ENCODE results near the gene PLEKHA6.

Gene PLEKHA6

DNA sequence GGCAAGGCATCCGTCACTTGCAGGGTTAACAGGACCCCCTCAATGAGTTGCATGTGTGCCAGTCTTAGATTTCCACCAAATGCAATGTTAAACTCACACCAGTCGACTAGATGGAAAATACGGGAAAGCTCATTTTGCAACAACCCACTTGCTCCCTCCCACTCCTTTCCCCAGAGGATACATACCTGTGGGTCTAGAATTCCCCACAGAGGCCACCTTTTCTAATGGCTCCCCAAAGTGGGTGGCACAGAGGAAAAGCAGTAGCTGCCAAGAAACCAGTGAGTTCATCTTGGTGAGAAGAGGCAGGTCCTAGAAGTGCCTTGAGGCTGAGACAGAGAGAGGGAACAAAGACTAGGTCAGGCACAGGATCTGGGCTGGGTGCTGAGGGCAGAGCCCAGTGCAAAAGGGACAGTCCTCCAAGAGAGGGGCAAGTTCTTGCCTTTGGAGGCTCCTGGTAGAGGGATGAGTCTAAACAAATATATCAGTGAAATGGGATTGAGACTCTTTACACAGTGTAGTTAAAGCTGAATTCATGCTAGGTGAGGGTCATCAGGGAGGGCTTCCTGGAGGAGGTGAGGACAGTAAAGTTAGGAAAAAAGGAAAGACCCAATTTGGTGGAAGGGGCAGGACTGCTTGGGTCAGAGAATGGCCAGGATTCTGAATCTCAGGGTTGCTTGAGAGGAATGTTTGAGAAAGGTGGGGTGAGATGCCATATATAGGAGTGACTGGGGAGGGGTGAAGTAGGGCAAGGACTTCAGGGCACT is 167.0 kb downstream of the PLEKHA6 start:
- no peak for DNase-seq
- H3K9ac ChIP-seq (ENCODE audit: low read length): no peak overlapping the region
- no peak overlapping the region for H4K5ac ChIP-seq (ENCODE audit: low read length)
- H4K8ac ChIP-seq (ENCODE audit: low read depth, low read length): no peak overlapping the region
- H3K27me3 ChIP-seq (ENCODE audit: insufficient read depth, low read length, poor library complexity): peaks cover 2% of the 10 kb centered on the region
- no peaks in the 10 kb centered on the region for H3K79me1 ChIP-seq (ENCODE audit: low read length)
- no peaks in the 10 kb centered on the region for H3K4me1 ChIP-seq (ENCODE audit: control insufficient read depth, low read depth, low read length)
- no peak overlapping the region for H2BK120ac ChIP-seq (ENCODE audit: low read depth, low read length)
- H2BK5ac ChIP-seq (ENCODE audit: low read length): no peak overlapping the region
- H3K23ac ChIP-seq (ENCODE audit: low read length): no peak overlapping the region
- H3K4me3 ChIP-seq (ENCODE audit: low read length): no peak overlapping the region
- no peak overlapping the region for H3K4me2 ChIP-seq (ENCODE audit: low read length)
- no peak overlapping the region for H2BK15ac ChIP-seq (replicated peaks; ENCODE audit: low read depth)
- no peak overlapping the region for H3K4ac ChIP-seq (ENCODE audit: low read depth, low read length)
- no peak overlapping the region for H2AK5ac ChIP-seq (ENCODE audit: low read length)
- H3K27ac ChIP-seq (ENCODE audit: low read depth, low read length): no peak overlapping the region
- no peaks in the 10 kb centered on the region for H3K36me3 ChIP-seq (ENCODE audit: control insufficient read depth, insufficient read depth, low read length)
- no peak overlapping the region for H3K18ac ChIP-seq (ENCODE audit: low read length)
- no peak overlapping the region for H3K56ac ChIP-seq (ENCODE audit: low read length)
- no peaks in the 10 kb centered on the region for H3K79me2 ChIP-seq (ENCODE audit: control insufficient read depth, insufficient read depth, low read length)
- WGBS (ENCODE audit: extremely low coverage, insufficient coverage, low lambda C conversion rate): no CpG with 5 or more reads among the region's 3 CpGs

GRCh38 chr1:204192046-204192445 is 167.7 kb downstream of the PLEKHA6 start:
- Histone ChIP-seq H3K79me2 (ENCODE audit: control insufficient read depth, insufficient read depth, low read length) (no peaks in the 10 kb centered on the region), H4K8ac (ENCODE audit: low read depth, low read length) (no peak overlapping the region), H2AK5ac (ENCODE audit: low read length) (no peak overlapping the region), H3K27me3 (ENCODE audit: insufficient read depth, low read length, poor library complexity) (peaks cover 2% of the 10 kb centered on the region), H2BK15ac (replicated peaks; ENCODE audit: low read depth) (no peak overlapping the region), H4K5ac (ENCODE audit: low read length) (no peak overlapping the region), H3K18ac (ENCODE audit: low read length) (no peak overlapping the region), H3K4me1 (ENCODE audit: control insufficient read depth, low read depth, low read length) (no peaks in the 10 kb centered on the region), H3K56ac (ENCODE audit: low read length) (no peak overlapping the region), H3K79me1 (ENCODE audit: low read length) (no peaks in the 10 kb centered on the region), H3K4me2 (ENCODE audit: low read length) (no peak overlapping the region), H2BK5ac (ENCODE audit: low read length) (no peak overlapping the region), H3K27ac (ENCODE audit: low read depth, low read length) (no peak overlapping the region), H3K4me3 (ENCODE audit: low read length) (no peak overlapping the region), H2BK120ac (ENCODE audit: low read depth, low read length) (no peak overlapping the region), H3K36me3 (ENCODE audit: control insufficient read depth, insufficient read depth, low read length) (no peaks in the 10 kb centered on the region), H3K4ac (ENCODE audit: low read depth, low read length) (no peak overlapping the region), H3K9ac (ENCODE audit: low read length) (no peak overlapping the region), H3K23ac (ENCODE audit: low read length) (no peak overlapping the region)
- DNase-seq: no peak
- WGBS (ENCODE audit: extremely low coverage, insufficient coverage, low lambda C conversion rate): no CpG with 5 or more reads among the region's 2 CpGs

DNA sequence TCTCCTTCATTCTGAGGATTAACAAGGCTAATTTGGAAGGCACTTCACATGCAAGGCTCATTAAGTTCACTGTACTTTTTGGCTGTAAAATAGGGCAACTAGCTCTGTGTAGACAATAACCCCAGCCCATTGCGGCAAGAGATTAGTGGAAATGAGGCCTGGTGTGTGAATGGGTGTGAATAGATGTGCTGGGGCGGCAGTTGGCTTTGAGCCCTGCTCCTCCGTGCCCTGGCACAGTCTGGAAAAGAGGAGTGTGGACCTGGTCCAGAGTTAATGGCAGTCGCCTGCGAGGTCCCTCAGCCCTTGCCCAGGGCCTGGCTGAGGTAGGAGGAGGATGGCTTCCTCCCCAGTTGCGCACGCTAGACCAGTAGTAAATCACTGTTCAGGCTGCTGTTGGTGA is 168.3 kb downstream of the PLEKHA6 start:
- Histone ChIP-seq H3K27me3 (ENCODE audit: insufficient read depth, low read length, poor library complexity) (peaks cover 2% of the 10 kb centered on the region), H3K18ac (ENCODE audit: low read length) (no peak overlapping the region), H3K4me1 (ENCODE audit: control insufficient read depth, low read depth, low read length) (no peaks in the 10 kb centered on the region), H3K4me2 (ENCODE audit: low read length) (no peak overlapping the region), H3K27ac (ENCODE audit: low read depth, low read length) (no peak overlapping the region), H3K23ac (ENCODE audit: low read length) (no peak overlapping the region), H2AK5ac (ENCODE audit: low read length) (no peak overlapping the region), H4K5ac (ENCODE audit: low read length) (no peak overlapping the region), H2BK120ac (ENCODE audit: low read depth, low read length) (no peak overlapping the region), H3K4me3 (ENCODE audit: low read length) (no peak overlapping the region), H3K36me3 (ENCODE audit: control insufficient read depth, insufficient read depth, low read length) (no peaks in the 10 kb centered on the region), H3K79me2 (ENCODE audit: control insufficient read depth, insufficient read depth, low read length) (no peaks in the 10 kb centered on the region), H3K4ac (ENCODE audit: low read depth, low read length) (no peak overlapping the region), H3K56ac (ENCODE audit: low read length) (no peak overlapping the region), H4K8ac (ENCODE audit: low read depth, low read length) (no peak overlapping the region), H2BK5ac (ENCODE audit: low read length) (no peak overlapping the region), H3K9ac (ENCODE audit: low read length) (no peak overlapping the region), H3K79me1 (ENCODE audit: low read length) (no peaks in the 10 kb centered on the region), H2BK15ac (replicated peaks; ENCODE audit: low read depth) (no peak overlapping the region)
- no peak for DNase-seq
- no CpG with 5 or more reads among the region's 7 CpGs for WGBS (ENCODE audit: extremely low coverage, insufficient coverage, low lambda C conversion rate)

DNA sequence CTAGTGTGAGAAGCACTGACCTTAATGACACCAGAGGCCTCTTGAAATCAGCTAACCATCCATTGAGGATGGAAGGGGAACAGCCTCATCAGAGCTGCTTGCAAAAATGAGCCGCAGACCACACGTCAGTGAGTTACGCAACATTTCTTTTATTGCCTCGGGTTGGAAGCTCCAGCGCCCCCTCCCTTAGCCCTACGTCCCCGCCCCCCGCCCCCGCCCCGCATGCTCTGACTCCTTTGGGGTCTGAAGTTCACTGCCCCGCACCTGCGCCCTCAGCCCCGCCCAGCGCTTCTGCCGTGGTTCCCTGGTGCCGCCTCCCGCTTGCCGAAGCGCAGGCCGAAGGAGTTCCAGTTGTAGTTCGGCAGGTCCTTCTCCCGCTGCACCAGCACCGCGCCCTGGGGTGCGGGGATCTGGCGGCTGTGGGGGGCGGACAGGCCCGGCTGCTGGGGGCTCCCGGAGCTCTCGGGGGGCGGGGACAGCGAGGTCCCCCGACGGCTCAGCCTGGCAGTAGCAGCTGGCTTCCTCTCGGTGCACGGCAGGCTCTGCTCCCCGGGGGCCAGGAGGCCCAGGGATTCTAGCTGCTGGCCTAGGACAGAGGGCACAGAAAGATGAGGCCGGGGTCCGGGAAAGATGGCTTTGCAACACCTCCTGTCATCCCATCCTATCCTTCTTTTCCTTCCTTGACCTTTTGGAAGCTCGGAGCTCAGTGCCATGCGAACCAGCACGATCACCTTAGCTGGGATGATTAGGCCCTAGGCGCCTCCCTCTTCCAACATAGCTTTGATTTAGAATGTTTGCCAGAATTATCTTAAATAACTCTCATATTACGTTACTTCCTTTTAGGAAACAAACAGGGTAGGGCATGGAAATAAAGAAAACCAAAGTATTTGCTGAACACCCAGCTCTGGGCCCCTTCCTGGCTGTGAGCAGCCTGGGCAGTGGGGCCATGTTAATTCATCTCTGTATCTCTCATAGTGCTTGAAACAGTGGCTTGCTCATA is 169.2 kb downstream of the PLEKHA6 start:
- Histone ChIP-seq H3K27ac (ENCODE audit: low read depth, low read length) (no peak overlapping the region), H2BK15ac (replicated peaks; ENCODE audit: low read depth) (no peak overlapping the region)

GRCh38 chr1:204188959-204189639 is 170.6 kb downstream of the PLEKHA6 start:
- no peaks in the 10 kb centered on the region for H3K36me3 ChIP-seq (ENCODE audit: control insufficient read depth, insufficient read depth, low read length)
- H3K18ac ChIP-seq (ENCODE audit: low read length): no peak overlapping the region
- no peak overlapping the region for H3K23ac ChIP-seq (ENCODE audit: low read length)
- no CpG with 5 or more reads among the region's 11 CpGs for WGBS (ENCODE audit: extremely low coverage, insufficient coverage, low lambda C conversion rate)
- H3K56ac ChIP-seq (ENCODE audit: low read length): no peak overlapping the region
- H3K27ac ChIP-seq (ENCODE audit: low read depth, low read length): no peak overlapping the region
- DNase-seq: no peak
- H4K5ac ChIP-seq (ENCODE audit: low read length): no peak overlapping the region
- no peak overlapping the region for H3K4me3 ChIP-seq (ENCODE audit: low read length)
- no peaks in the 10 kb centered on the region for H3K79me1 ChIP-seq (ENCODE audit: low read length)
- H3K27me3 ChIP-seq (ENCODE audit: insufficient read depth, low read length, poor library complexity): peaks cover 2% of the 10 kb centered on the region
- no peak overlapping the region for H3K4me2 ChIP-seq (ENCODE audit: low read length)
- no peak overlapping the region for H2BK120ac ChIP-seq (ENCODE audit: low read depth, low read length)
- H2AK5ac ChIP-seq (ENCODE audit: low read length): no peak overlapping the region
- no peak overlapping the region for H2BK15ac ChIP-seq (replicated peaks; ENCODE audit: low read depth)
- H4K8ac ChIP-seq (ENCODE audit: low read depth, low read length): no peak overlapping the region
- no peaks in the 10 kb centered on the region for H3K79me2 ChIP-seq (ENCODE audit: control insufficient read depth, insufficient read depth, low read length)
- H3K4ac ChIP-seq (ENCODE audit: low read depth, low read length): no peak overlapping the region
- no peaks in the 10 kb centered on the region for H3K4me1 ChIP-seq (ENCODE audit: control insufficient read depth, low read depth, low read length)
- H2BK5ac ChIP-seq (ENCODE audit: low read length): no peak overlapping the region
- H3K9ac ChIP-seq (ENCODE audit: low read length): no peak overlapping the region

More for the DNA sequence above, 169.2 kb downstream of the PLEKHA6 start:
- no peak overlapping the region for H3K4me3 ChIP-seq (ENCODE audit: low read length)
- H3K23ac ChIP-seq (ENCODE audit: low read length): no peak overlapping the region
- H3K9ac ChIP-seq (ENCODE audit: low read length): no peak overlapping the region
- no peaks in the 10 kb centered on the region for H3K79me2 ChIP-seq (ENCODE audit: control insufficient read depth, insufficient read depth, low read length)
- no peak overlapping the region for H3K18ac ChIP-seq (ENCODE audit: low read length)
- no peak overlapping the region for H2BK120ac ChIP-seq (ENCODE audit: low read depth, low read length)
- no peaks in the 10 kb centered on the region for H3K36me3 ChIP-seq (ENCODE audit: control insufficient read depth, insufficient read depth, low read length)
- no peak overlapping the region for H3K56ac ChIP-seq (ENCODE audit: low read length)
- H3K4me1 ChIP-seq (ENCODE audit: control insufficient read depth, low read depth, low read length): no peaks in the 10 kb centered on the region
- H2BK5ac ChIP-seq (ENCODE audit: low read length): no peak overlapping the region
- H3K4me2 ChIP-seq (ENCODE audit: low read length): no peak overlapping the region
- no CpG with 5 or more reads among the region's 44 CpGs for WGBS (ENCODE audit: extremely low coverage, insufficient coverage, low lambda C conversion rate)
- H3K4ac ChIP-seq (ENCODE audit: low read depth, low read length): no peak overlapping the region
- peaks cover 2% of the 10 kb centered on the region for H3K27me3 ChIP-seq (ENCODE audit: insufficient read depth, low read length, poor library complexity)
- H4K5ac ChIP-seq (ENCODE audit: low read length): no peak overlapping the region
- no peak for DNase-seq
- H3K79me1 ChIP-seq (ENCODE audit: low read length): no peaks in the 10 kb centered on the region
- H2AK5ac ChIP-seq (ENCODE audit: low read length): no peak overlapping the region
- H4K8ac ChIP-seq (ENCODE audit: low read depth, low read length): no peak overlapping the region

All from mesendoderm (in vitro differentiated cells).